ENCODE measurements around the gene TRIM69. TPM values are rescaled to one million over a fixed set of nuclear protein-coding genes. Genes with fewer than 3 reads are reported as not detected.

Gene TRIM69
- total and polyA plus RNA-seq, 2 donors (not counting 1 experiment from before 2014, with no cell fraction given): 12.9 to 30.8 TPM

- Histone ChIP-seq H4K20me1 (ENCODE audit: control insufficient read depth, insufficient read depth, low read length, poor library complexity, severe bottlenecking) (peaks cover under 1% of the 10 kb centered on the region), H2AFZ (ENCODE audit: insufficient read depth, low read depth, low read length, poor library complexity, severe bottlenecking) (no peak overlapping the region), H3K27me3 (replicated peaks in 1 of 4; ENCODE audit: control extremely low read depth in 1 of 4, control insufficient read depth in 3 of 4, insufficient read depth in 4 of 4, low read length in 3 of 4) (no peaks in the 10 kb centered on the region), H3K9me3 (ENCODE audit: control extremely low read depth in 1 of 3, control insufficient read depth in 2 of 3, insufficient read depth in 1 of 3, low read length in 2 of 3) (peaks cover 0 to 13% (median 2%) of the 10 kb centered on the region in 3 donors), H3K4me1 (ENCODE audit: control insufficient read depth in 2 of 2, insufficient read depth in 2 of 2, low read length in 2 of 2) (peaks cover 12 to 13% of the 10 kb centered on the region in 2 donors), H3K4me3 (ENCODE audit: control extremely low read depth in 1 of 5, extremely low read depth in 1 of 5, insufficient read depth in 1 of 5, low read depth in 2 of 5, low read length in 4 of 5) (no peak overlapping the region), H3K27ac (ENCODE audit: low read length in 2 of 2) (no peak overlapping the region), H3K9ac (ENCODE audit: low read length) (no peak overlapping the region), H3K79me2 (ENCODE audit: control insufficient read depth, insufficient read depth, low read length) (peaks cover 45% of the 10 kb centered on the region), H3K4me2 (replicated peaks; ENCODE audit: low read depth, low read length, poor library complexity, severe bottlenecking) (no peak overlapping the region), H3K36me3 (replicated peaks in 1 of 2; ENCODE audit: control extremely low read depth in 1 of 2, control insufficient read depth in 1 of 2, extremely low read depth in 1 of 2, insufficient read depth in 2 of 2, low read length in 1 of 2) (peaks cover 0 to 9% of the 10 kb centered on the region in 2 experiments)
- intact Hi-C loops (cut with micrococcal nuclease): no loop called here
- no peak for TF ChIP-seq CTCF (IDR thresholded peaks at IDR 0.05)
- no peak for TF ChIP-seq EZH2 (IDR thresholded peaks at IDR 0.05; ENCODE audit: borderline replicate concordance, insufficient read depth, low read depth, low read length, poor library complexity, severe bottlenecking)
- CTCF ChIA-PET: interaction anchor here (0.9 to 2.9 kb wide), 4 partner anchors 29 to 129 kb away, joined by 3 to 14 read pairs (median 6); partner anchors contain the start of gene SPG11
- Mint-ChIP-seq H3K9me3 (ENCODE audit: insufficient read depth) (no peaks in the 10 kb centered on the region), H3K4me1 (peaks cover 23% of the 10 kb centered on the region), H3K27me3 (no peaks in the 10 kb centered on the region), H3K27ac (no peak overlapping the region), H3K4me3 (no peak overlapping the region)
- no peak for DNase-seq
- POLR2A ChIA-PET: interaction anchor here (1.6 to 34.6 kb wide), 2 partner anchors 14 to 39 kb away, joined by 3 to 819 read pairs; partner anchors contain the start of gene SPG11
- no peak for ATAC-seq (ENCODE audit: low read depth)
- 100% methylated on average over 2 of the region's 2 CpGs for WGBS (ENCODE audit: insufficient coverage)
Observed at GRCh38 chr15:44706401-44706800, 29.9 kb upstream of the TRIM69 start.

- DNase-seq: no peak
- Histone ChIP-seq H3K9ac (ENCODE audit: low read length) (no peak overlapping the region), H3K27me3 (replicated peaks in 1 of 4; ENCODE audit: control extremely low read depth in 1 of 4, control insufficient read depth in 3 of 4, insufficient read depth in 4 of 4, low read length in 3 of 4) (no peaks in the 10 kb centered on the region), H3K36me3 (replicated peaks in 1 of 2; ENCODE audit: control extremely low read depth in 1 of 2, control insufficient read depth in 1 of 2, extremely low read depth in 1 of 2, insufficient read depth in 2 of 2, low read length in 1 of 2) (peaks cover 0 to 13% of the 10 kb centered on the region in 2 experiments), H2AFZ (ENCODE audit: insufficient read depth, low read depth, low read length, poor library complexity, severe bottlenecking) (no peak overlapping the region), H3K79me2 (ENCODE audit: control insufficient read depth, insufficient read depth, low read length) (peaks cover 52% of the 10 kb centered on the region), H3K9me3 (ENCODE audit: control extremely low read depth in 1 of 3, control insufficient read depth in 2 of 3, insufficient read depth in 1 of 3, low read length in 2 of 3) (peaks cover 0 to 9% (median 2%) of the 10 kb centered on the region in 3 donors), H3K27ac (ENCODE audit: low read length in 2 of 2) (no peak overlapping the region), H3K4me1 (ENCODE audit: control insufficient read depth in 2 of 2, insufficient read depth in 2 of 2, low read length in 2 of 2) (peaks cover 12 to 13% of the 10 kb centered on the region in 2 donors), H4K20me1 (ENCODE audit: control insufficient read depth, insufficient read depth, low read length, poor library complexity, severe bottlenecking) (peaks cover 8% of the 10 kb centered on the region), H3K4me2 (replicated peaks; ENCODE audit: low read depth, low read length, poor library complexity, severe bottlenecking) (no peak overlapping the region), H3K4me3 (ENCODE audit: control extremely low read depth in 1 of 5, extremely low read depth in 1 of 5, insufficient read depth in 1 of 5, low read depth in 2 of 5, low read length in 4 of 5) (no peak overlapping the region)
- ATAC-seq (ENCODE audit: low read depth): no peak
- Mint-ChIP-seq H3K4me3 (no peak overlapping the region), H3K9me3 (ENCODE audit: insufficient read depth) (no peaks in the 10 kb centered on the region), H3K4me1 (peaks cover 18% of the 10 kb centered on the region), H3K27me3 (no peaks in the 10 kb centered on the region), H3K27ac (no peak overlapping the region)
- TF ChIP-seq CTCF (IDR thresholded peaks at IDR 0.05) (no peak), EZH2 (IDR thresholded peaks at IDR 0.05; ENCODE audit: borderline replicate concordance, insufficient read depth, low read depth, low read length, poor library complexity, severe bottlenecking) (no peak)
- WGBS (ENCODE audit: insufficient coverage): 94% methylated on average over 1 of the region's 2 CpGs
- intact Hi-C loops (cut with micrococcal nuclease): no loop called here
- CTCF ChIA-PET: interaction anchor here (0.6 to 2.9 kb wide), 6 partner anchors 12 to 129 kb away, joined by 3 to 14 read pairs (median 6); partner anchors contain the start of gene SPG11
- POLR2A ChIA-PET: interaction anchor here (0.8 to 34.6 kb wide), 3 partner anchors 24 to 39 kb away, joined by 3 to 819 read pairs (median 5); partner anchors contain the start of gene SPG11
Observed at GRCh38 chr15:44706946-44707636, 29.2 kb upstream of the TRIM69 start.
